BLaER1 treated with 17β-estradiol and CSF1 and Interleukin-3, amounts not matched to agents 10 nM and 100 nM (cell line): Measurements from ENCODE around the gene RPS25.
A peak's percentile ranks its signal among the peaks of the same experiment; 100 is the strongest.

ENCODE experiments used
- H3K27ac ChIP-seq, 11 experiments: shearing (Covaris generic); formaldehyde crosslinking; 2 replicates each; pipeline ENCODE4 v1.8.1; 2022
- H3K27me3 ChIP-seq, 11 experiments: shearing (Covaris generic); formaldehyde crosslinking; 2 replicates each; pipeline ENCODE4 v1.8.1; 2022
- H3K36me3 ChIP-seq, 11 experiments: shearing (Covaris generic); formaldehyde crosslinking; 2 replicates each; pipeline ENCODE4 v1.8.1; 2022
- H3K4me1 ChIP-seq, 10 experiments: shearing (Covaris generic); formaldehyde crosslinking; 2 replicates each; pipeline ENCODE4 v1.8.1; 2022
- H3K4me2 ChIP-seq, 11 experiments: shearing (Covaris generic); formaldehyde crosslinking; 2 replicates each; pipeline ENCODE4 v1.8.1; 2022
- H3K4me3 ChIP-seq, 10 experiments: shearing (Covaris generic); formaldehyde crosslinking; 2 replicates each; pipeline ENCODE4 v1.8.1; 2022
- H3K9ac ChIP-seq, 11 experiments: shearing (Covaris generic); formaldehyde crosslinking; 2 replicates each; pipeline ENCODE4 v1.8.1; 2022
- H3K9me3 ChIP-seq, 11 experiments: shearing (Covaris generic); formaldehyde crosslinking; replicated peaks in 1 of 11; 2 replicates each; pipeline ENCODE4 v1.8.1; 2022
- H4K20me1 ChIP-seq, 11 experiments: shearing (Covaris generic); formaldehyde crosslinking; 2 replicates each; pipeline ENCODE4 v1.8.1; 2022
- Cebpa-rat ChIP-seq, 11 experiments: shearing (Covaris generic); IDR thresholded peaks; 2 replicates each; pipeline ENCODE4 v1.8.1; 2022

The RPS25 gene

DNA sequence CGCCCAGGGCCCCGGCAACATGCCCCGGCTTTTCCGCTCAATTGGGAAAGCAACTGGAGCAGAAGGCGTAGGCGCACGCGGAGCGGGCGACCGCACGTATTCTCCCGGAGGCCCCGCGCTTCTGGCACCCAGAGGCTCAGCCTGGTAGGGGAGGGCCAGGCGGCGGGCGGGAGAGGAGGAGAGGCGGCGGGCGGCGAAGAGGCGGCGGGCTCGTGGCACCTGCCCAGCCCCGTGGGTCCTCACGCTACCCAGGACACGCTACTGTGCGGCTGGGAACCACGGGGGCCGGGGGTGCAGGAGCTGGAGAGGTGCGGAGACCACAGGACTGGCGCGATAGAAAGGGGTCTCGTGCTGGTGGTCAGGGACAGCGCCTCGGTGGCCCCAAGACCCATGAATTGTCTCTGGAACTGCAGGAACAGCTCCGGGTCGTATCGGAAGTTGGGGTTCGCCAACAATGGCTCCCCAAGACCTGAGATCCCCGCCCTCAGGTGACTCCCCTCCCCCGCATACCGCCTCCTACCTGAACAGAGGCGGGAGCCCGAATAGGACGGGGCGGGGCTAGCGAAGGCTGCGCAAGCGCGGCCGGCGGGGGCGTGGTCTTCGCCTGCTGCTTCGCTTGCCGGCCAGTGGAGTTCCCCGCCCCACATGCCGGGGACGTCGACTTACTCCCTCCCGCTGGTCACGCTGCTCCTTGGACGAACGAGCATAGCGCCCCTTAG is 12.3 kb upstream of the RPS25 start, which contains the start of gene SLC37A4:
Gene SLC37A4 (minus strand): TSS at position 549 of the 719 bp plus-strand sequence.
- H3K4me3 ChIP-seq, result peak within 1 kb of the TSS; percentile 67 to 87 (median 79)
- peak within 1 kb of the TSS; percentile 69 to 82 (median 80) for H3K9ac ChIP-seq
- H3K4me1 ChIP-seq, result peaks cover 18 to 39% (median 34%) of the 10 kb centered on the region in 10 experiments
- H3K36me3 ChIP-seq, result peaks cover 13 to 36% (median 26%) of the 10 kb centered on the region in 11 experiments
- peak within 1 kb of the TSS; percentile 21 to 73 (median 59); a peak in 20 of 22 replicates for H3K27ac ChIP-seq
- peak within 1 kb of the TSS; percentile 87 to 99 (median 96) for H3K4me2 ChIP-seq
- TF ChIP-seq Cebpa-rat (IDR thresholded peaks at IDR 0.05), result no peak
- H3K9me3 ChIP-seq, result no peaks in the 10 kb centered on the region
- H3K27me3 ChIP-seq, result no peaks in the 10 kb centered on the region
- peaks cover 0 to 21% (median 0%) of the 10 kb centered on the region in 11 experiments; a peak in 3 of 22 replicates for H4K20me1 ChIP-seq

DNA sequence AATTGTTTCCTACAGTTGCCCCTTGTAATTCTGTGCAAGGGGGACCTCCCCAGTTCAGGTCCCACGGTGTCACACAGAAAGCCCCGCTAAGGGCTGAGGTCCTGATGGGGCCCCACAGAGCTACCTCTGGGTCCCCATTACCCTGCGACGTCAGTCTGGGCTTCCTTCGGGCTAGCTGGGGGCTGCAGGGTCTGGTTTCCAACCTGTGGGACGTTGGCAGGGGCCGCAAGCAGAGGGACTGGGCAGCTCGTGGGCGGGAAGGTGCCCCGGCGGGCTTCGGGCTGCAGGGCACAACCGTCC is 11.8 kb upstream of the RPS25 start:
- TF ChIP-seq Cebpa-rat (IDR thresholded peaks at IDR 0.05), result no peak
- Histone ChIP-seq H3K4me1 (peaks cover 18 to 39% (median 34%) of the 10 kb centered on the region in 10 experiments), H3K4me3 (peak overlapping the region; percentile 67 to 87 (median 79)), H3K9ac (peak overlapping the region; percentile 69 to 82 (median 80)), H3K4me2 (peak overlapping the region; percentile 87 to 99 (median 96)), H4K20me1 (peaks cover 0 to 26% (median 0%) of the 10 kb centered on the region in 11 experiments; a peak in 3 of 22 replicates), H3K27ac (peak overlapping the region; percentile 21 to 73 (median 59); a peak in 20 of 22 replicates), H3K36me3 (peaks cover 19 to 41% (median 32%) of the 10 kb centered on the region in 11 experiments), H3K9me3 (no peaks in the 10 kb centered on the region), H3K27me3 (no peaks in the 10 kb centered on the region)

DNA sequence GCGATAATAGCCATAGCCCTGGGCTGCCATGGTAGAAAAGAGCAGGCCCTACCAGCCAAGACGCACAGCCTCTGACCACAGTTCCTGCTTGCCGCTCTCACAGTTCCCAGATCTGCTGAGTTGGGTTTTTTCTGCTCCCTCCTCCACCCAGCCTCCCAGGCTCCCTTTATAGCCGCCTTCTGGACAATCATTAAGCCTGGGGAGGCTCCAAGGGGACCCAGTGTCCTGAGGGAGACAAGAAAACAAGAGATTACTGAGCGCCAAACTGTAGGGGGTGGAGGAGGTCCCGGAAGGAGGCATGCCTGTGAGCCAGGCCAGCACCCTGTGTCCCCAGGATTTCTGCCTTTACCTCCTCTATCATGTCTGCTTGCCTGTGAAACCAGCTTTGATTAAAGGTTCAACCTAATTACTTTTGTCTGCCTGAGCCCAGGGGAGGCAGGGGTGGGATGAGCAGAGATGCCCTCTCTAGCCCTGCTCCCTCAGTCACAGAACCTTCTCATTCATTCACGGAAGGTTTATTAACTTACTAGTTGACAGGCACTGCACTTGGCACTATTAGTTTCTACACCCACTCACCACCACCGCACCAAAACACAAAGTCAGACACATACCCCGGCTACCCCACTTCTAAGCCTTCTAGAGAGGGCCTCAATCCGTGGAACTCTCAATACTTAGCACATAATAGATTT is 11.3 kb upstream of the RPS25 start:
- Histone ChIP-seq H3K4me2 (peak overlapping the region; percentile 87 to 99 (median 96)), H3K36me3 (peaks cover 23 to 46% (median 36%) of the 10 kb centered on the region in 11 experiments), H3K27ac (peak overlapping the region in 10 of 11 experiments; percentile 13 to 73 (median 56); a peak in 11 of 22 replicates), H3K9me3 (no peaks in the 10 kb centered on the region), H3K9ac (peak overlapping the region; percentile 69 to 82 (median 80); a peak in 21 of 22 replicates), H3K4me3 (peak overlapping the region; percentile 67 to 87 (median 79)), H3K27me3 (no peaks in the 10 kb centered on the region), H4K20me1 (peaks cover 0 to 31% (median 3%) of the 10 kb centered on the region in 11 experiments; a peak in 7 of 22 replicates), H3K4me1 (peaks cover 22 to 42% (median 37%) of the 10 kb centered on the region in 10 experiments)
- no peak for TF ChIP-seq Cebpa-rat (IDR thresholded peaks at IDR 0.05)

- Histone ChIP-seq H3K27me3 (no peaks in the 10 kb centered on the region), H3K36me3 (peaks cover 28 to 51% (median 41%) of the 10 kb centered on the region in 11 experiments), H3K4me3 (peak overlapping the region in 3 of 10 experiments; percentile 77 to 84 (median 80); a peak in 5 of 20 replicates), H3K4me2 (peak overlapping the region; percentile 87 to 99 (median 96); a peak in 21 of 22 replicates), H4K20me1 (peaks cover 0 to 34% (median 7%) of the 10 kb centered on the region in 11 experiments; a peak in 10 of 22 replicates), H3K9ac (peak overlapping the region; percentile 69 to 82 (median 80); a peak in 17 of 22 replicates), H3K9me3 (no peaks in the 10 kb centered on the region), H3K27ac (peak overlapping the region in 4 of 11 experiments; percentile 13 to 60 (median 39); a peak in 4 of 22 replicates), H3K4me1 (peaks cover 26 to 45% (median 39%) of the 10 kb centered on the region in 10 experiments)
- TF ChIP-seq Cebpa-rat (IDR thresholded peaks at IDR 0.05), result no peak
These were observed 10.9 kb upstream of the RPS25 start for GRCh38 chr11:119029069-119029339.

DNA sequence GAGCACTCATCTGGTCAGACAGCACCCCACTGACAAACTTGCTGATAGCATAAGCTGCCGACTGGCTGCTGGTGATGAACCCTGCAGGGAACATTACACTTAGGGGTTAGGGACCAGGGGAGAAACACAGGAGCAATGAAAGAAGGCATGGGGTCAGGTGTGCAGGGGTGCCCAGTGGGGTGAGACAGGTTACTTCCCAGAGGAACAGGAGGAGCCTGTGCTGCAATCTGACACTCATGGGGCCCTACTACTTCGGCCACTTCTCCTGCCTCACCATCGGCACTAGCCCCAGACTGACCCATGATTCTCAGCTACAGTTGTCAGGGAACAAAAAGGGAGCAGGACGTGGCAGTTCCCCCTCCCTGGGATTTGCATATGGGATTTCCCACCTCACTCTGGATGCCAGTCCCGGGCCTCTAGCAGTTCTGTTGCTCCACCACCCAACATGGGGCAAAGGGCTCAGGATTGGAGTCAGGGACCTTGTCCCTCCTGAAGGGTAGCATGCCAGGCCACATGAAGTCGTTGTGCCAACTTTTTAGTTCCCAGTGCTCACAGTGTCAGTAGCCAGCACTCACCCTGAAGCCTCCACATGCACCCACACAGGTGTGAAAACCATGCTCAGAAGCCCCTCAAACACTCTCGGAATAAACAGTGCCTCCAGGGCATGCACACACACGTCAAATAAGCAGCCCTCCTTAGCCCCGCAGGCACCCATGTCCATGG is 10.4 kb upstream of the RPS25 start:
- no peak for TF ChIP-seq Cebpa-rat (IDR thresholded peaks at IDR 0.05)
- Histone ChIP-seq H3K9me3 (no peaks in the 10 kb centered on the region), H3K9ac (peak overlapping the region in 6 of 11 experiments; percentile 75 to 82 (median 80); a peak in 10 of 22 replicates), H3K27ac (peak overlapping the region in 4 of 11 experiments; percentile 13 to 60 (median 39); a peak in 4 of 22 replicates), H4K20me1 (peaks cover 0 to 34% (median 9%) of the 10 kb centered on the region in 11 experiments; a peak in 10 of 22 replicates), H3K36me3 (peaks cover 33 to 56% (median 46%) of the 10 kb centered on the region in 11 experiments), H3K4me3 (peak overlapping the region in 3 of 10 experiments; percentile 77 to 84 (median 80); a peak in 3 of 20 replicates), H3K4me1 (peaks cover 26 to 50% (median 36%) of the 10 kb centered on the region in 10 experiments), H3K27me3 (no peaks in the 10 kb centered on the region), H3K4me2 (peak overlapping the region; percentile 87 to 99 (median 96); a peak in 20 of 22 replicates)

- peak overlapping the region in 3 of 11 experiments; percentile 11 to 82 (median 80); a peak in 2 of 22 replicates for H3K9ac ChIP-seq
These were observed 9.6 kb upstream of the RPS25 start for GRCh38 chr11:119027561-119028345.

DNA sequence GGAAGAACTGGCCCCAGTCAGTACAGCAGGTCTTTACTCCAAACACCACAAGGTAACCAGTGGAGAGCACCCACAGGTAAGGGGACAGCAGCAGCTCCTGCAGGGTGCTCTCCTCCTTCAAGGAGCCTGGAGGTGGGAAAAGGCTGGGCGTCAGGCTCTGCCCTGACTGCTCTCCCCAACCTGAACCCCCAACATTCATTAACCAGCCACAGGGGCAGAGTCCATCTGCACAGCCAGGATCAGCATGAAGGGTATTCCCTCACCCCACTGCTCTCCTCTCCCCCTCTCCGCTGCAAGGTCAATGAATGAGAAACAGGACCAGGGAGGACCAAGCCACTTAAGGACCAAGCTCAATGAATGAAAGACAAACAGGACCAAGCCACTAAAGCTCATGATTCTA is 8.8 kb upstream of the RPS25 start:
- Histone ChIP-seq H3K4me3 (no peak overlapping the region), H3K4me2 (peak overlapping the region in 2 of 11 experiments; percentile 99; a peak in 4 of 22 replicates), H3K9ac (peak overlapping the region in 2 of 11 experiments; percentile 11 to 82; a peak in 1 of 22 replicates), H3K9me3 (no peaks in the 10 kb centered on the region), H3K27me3 (no peaks in the 10 kb centered on the region), H3K36me3 (peaks cover 49 to 71% (median 62%) of the 10 kb centered on the region in 11 experiments), H3K27ac (no peak overlapping the region), H4K20me1 (peaks cover 0 to 40% (median 12%) of the 10 kb centered on the region in 11 experiments; a peak in 13 of 22 replicates), H3K4me1 (peaks cover 26 to 58% (median 35%) of the 10 kb centered on the region in 10 experiments)
- no peak for TF ChIP-seq Cebpa-rat (IDR thresholded peaks at IDR 0.05)

More at GRCh38 chr11:119027561-119028345, 9.6 kb upstream of the RPS25 start:
- H3K4me3 ChIP-seq, result 0 out of 20 replicates have a peak overlapping the region, but pooled peaks of 1 of the 10 experiments have one; percentile 84
- H3K4me2 ChIP-seq, result peak overlapping the region in 3 of 11 experiments; percentile 99; a peak in 6 of 22 replicates
- H3K4me1 ChIP-seq, result peaks cover 26 to 57% (median 34%) of the 10 kb centered on the region in 10 experiments
- H4K20me1 ChIP-seq, result peaks cover 0 to 40% (median 11%) of the 10 kb centered on the region in 11 experiments; a peak in 11 of 22 replicates
- no peak overlapping the region for H3K27ac ChIP-seq
- peaks cover 41 to 63% (median 54%) of the 10 kb centered on the region in 11 experiments for H3K36me3 ChIP-seq
- no peaks in the 10 kb centered on the region for H3K9me3 ChIP-seq
- H3K27me3 ChIP-seq, result no peaks in the 10 kb centered on the region
- TF ChIP-seq Cebpa-rat (IDR thresholded peaks at IDR 0.05), result no peak
